Dendritic cell treated with granulocyte-macrophage colony-stimulating factor and Interleukin-4, amounts not matched to agents 40 ng/mL and 50 ng/mL, for 4 days (primary cell): Measurements from ENCODE around the gene TCHHL1.
A peak's percentile ranks its signal among the peaks of the same experiment; 100 is the strongest.

Experiments
- H3K27ac Mint-ChIP-seq: one replicate; pipeline ENCODE4 v1.8.0; 2022; ENCODE audit warnings: mild to moderate bottlenecking, mixed read lengths
- H3K27me3 Mint-ChIP-seq: one replicate; pipeline ENCODE4 v1.8.0; 2022; ENCODE audit warnings: mild to moderate bottlenecking, mixed read lengths
- H3K36me3 Mint-ChIP-seq: one replicate; pipeline ENCODE4 v1.8.0; 2022; ENCODE audit warnings: low read depth, mixed read lengths
- H3K4me1 Mint-ChIP-seq: one replicate; pipeline ENCODE4 v1.8.0; 2022; ENCODE audit warnings: low read depth, mixed read lengths
- H3K4me3 Mint-ChIP-seq: one replicate; pipeline ENCODE4 v1.8.0; 2022; ENCODE audit warnings: mild to moderate bottlenecking, moderate library complexity, mixed read lengths
- H3K9me3 Mint-ChIP-seq: one replicate; pipeline ENCODE4 v1.8.0; 2022; ENCODE audit warnings: mixed read lengths
- intact Hi-C: fragments of 100-400 bp; cut with micrococcal nuclease; formaldehyde crosslinking; loops from one replicate; pipeline ENCODE4 v1.15.0; 2022

Gene TCHHL1

GRCh38 chr1:152067929-152068328 is 20.9 kb downstream of the TCHHL1 start:
- Mint-ChIP-seq H3K9me3 (peaks cover 7% of the 10 kb centered on the region), H3K27ac (no peak overlapping the region), H3K4me3 (no peak overlapping the region), H3K27me3 (peaks cover 38% of the 10 kb centered on the region), H3K4me1 (peaks cover 11% of the 10 kb centered on the region), H3K36me3 (no peaks in the 10 kb centered on the region)
- intact Hi-C loops, result no loop called here

- H3K27me3 Mint-ChIP-seq, result peaks cover 30% of the 10 kb centered on the region
- H3K9me3 Mint-ChIP-seq, result peaks cover 7% of the 10 kb centered on the region
- H3K27ac Mint-ChIP-seq, result no peak overlapping the region
- H3K4me1 Mint-ChIP-seq, result peaks cover 11% of the 10 kb centered on the region
- H3K4me3 Mint-ChIP-seq, result no peak overlapping the region
- intact Hi-C loops, result no loop called here
- no peaks in the 10 kb centered on the region for H3K36me3 Mint-ChIP-seq
Observed at GRCh38 chr1:152067150-152067549, 21.7 kb downstream of the TCHHL1 start.

- intact Hi-C loops, result loop anchor here (5.0 kb wide), 1 partner anchor 60 kb away; no protein-coding TSS in a partner anchor
- H3K27me3 Mint-ChIP-seq, result peaks cover 24% of the 10 kb centered on the region
- no peak overlapping the region for H3K27ac Mint-ChIP-seq
- H3K4me1 Mint-ChIP-seq, result peaks cover 4% of the 10 kb centered on the region
- H3K36me3 Mint-ChIP-seq, result no peaks in the 10 kb centered on the region
- peaks cover 7% of the 10 kb centered on the region for H3K9me3 Mint-ChIP-seq
- H3K4me3 Mint-ChIP-seq, result no peak overlapping the region
Observed at GRCh38 chr1:152061952-152062351, 26.9 kb downstream of the TCHHL1 start.

- intact Hi-C loops, result loop anchor here (2.0 to 5.0 kb wide), 4 partner anchors 54 to 404 kb away; no protein-coding TSS in a partner anchor
- H3K4me1 Mint-ChIP-seq, result peaks cover 39% of the 10 kb centered on the region
Observed at GRCh38 chr1:152053375-152053774, 35.5 kb downstream of the TCHHL1 start.

GRCh38 chr1:152052606-152053005 is 36.3 kb downstream of the TCHHL1 start:
- Mint-ChIP-seq H3K27ac (no peak overlapping the region), H3K4me3 (no peak overlapping the region), H3K9me3 (no peaks in the 10 kb centered on the region), H3K27me3 (peaks cover 28% of the 10 kb centered on the region), H3K4me1 (peaks cover 44% of the 10 kb centered on the region), H3K36me3 (no peaks in the 10 kb centered on the region)
- intact Hi-C loops, result loop anchor here (1.0 to 5.0 kb wide), 5 partner anchors 55 to 405 kb away; no protein-coding TSS in a partner anchor

More at GRCh38 chr1:152053375-152053774, 35.5 kb downstream of the TCHHL1 start:
- Mint-ChIP-seq H3K36me3 (no peaks in the 10 kb centered on the region), H3K27ac (no peak overlapping the region), H3K4me3 (no peak overlapping the region), H3K27me3 (peaks cover 35% of the 10 kb centered on the region), H3K9me3 (no peaks in the 10 kb centered on the region)

GRCh38 chr1:152050886-152051675 is 37.8 kb downstream of the TCHHL1 start:
- H3K4me1 Mint-ChIP-seq, result peaks cover 48% of the 10 kb centered on the region
- peak overlapping the region; percentile 80 for H3K27ac Mint-ChIP-seq
- intact Hi-C loops, result loop anchor here (5.0 kb wide), 3 partner anchors 56 to 406 kb away; no protein-coding TSS in a partner anchor

GRCh38 chr1:152049291-152050083 is 39.4 kb downstream of the TCHHL1 start:
- no peaks in the 10 kb centered on the region for H3K9me3 Mint-ChIP-seq
- no peak overlapping the region for H3K4me3 Mint-ChIP-seq
- H3K36me3 Mint-ChIP-seq, result no peaks in the 10 kb centered on the region
- H3K27ac Mint-ChIP-seq, result peak overlapping the region; percentile 96
- peaks cover 16% of the 10 kb centered on the region for H3K27me3 Mint-ChIP-seq
- peaks cover 54% of the 10 kb centered on the region for H3K4me1 Mint-ChIP-seq
- intact Hi-C loops, result loop anchor here (5.0 kb wide), 3 partner anchors 58 to 408 kb away; no protein-coding TSS in a partner anchor

More at GRCh38 chr1:152050886-152051675, 37.8 kb downstream of the TCHHL1 start:
- H3K27me3 Mint-ChIP-seq, result peaks cover 22% of the 10 kb centered on the region
- no peaks in the 10 kb centered on the region for H3K9me3 Mint-ChIP-seq
- no peak overlapping the region for H3K4me3 Mint-ChIP-seq
- no peaks in the 10 kb centered on the region for H3K36me3 Mint-ChIP-seq

GRCh38 chr1:152048416-152049009 is 40.4 kb downstream of the TCHHL1 start:
- intact Hi-C loops, result loop anchor here (1.0 kb wide), 1 partner anchor 12 kb away; no protein-coding TSS in a partner anchor
- no peaks in the 10 kb centered on the region for H3K9me3 Mint-ChIP-seq
- H3K4me3 Mint-ChIP-seq, result peak overlapping the region; percentile 76
- H3K27me3 Mint-ChIP-seq, result peaks cover 9% of the 10 kb centered on the region
- peak overlapping the region; percentile 96 for H3K27ac Mint-ChIP-seq
- H3K36me3 Mint-ChIP-seq, result no peaks in the 10 kb centered on the region
- H3K4me1 Mint-ChIP-seq, result peaks cover 59% of the 10 kb centered on the region

GRCh38 chr1:152047730-152048415 is 41.0 kb downstream of the TCHHL1 start:
- H3K27ac Mint-ChIP-seq, result peak overlapping the region; percentile 96
- peak overlapping the region; percentile 76 for H3K4me3 Mint-ChIP-seq
- H3K36me3 Mint-ChIP-seq, result no peaks in the 10 kb centered on the region
- peaks cover 3% of the 10 kb centered on the region for H3K27me3 Mint-ChIP-seq
- peaks cover 59% of the 10 kb centered on the region for H3K4me1 Mint-ChIP-seq
- intact Hi-C loops, result loop anchor here (1.0 kb wide), 1 partner anchor 12 kb away; no protein-coding TSS in a partner anchor
- no peaks in the 10 kb centered on the region for H3K9me3 Mint-ChIP-seq

GRCh38 chr1:152047413-152047729 is 41.5 kb downstream of the TCHHL1 start:
- intact Hi-C loops, result no loop called here
- Mint-ChIP-seq H3K27me3 (no peaks in the 10 kb centered on the region), H3K4me3 (peak overlapping the region; percentile 76), H3K9me3 (no peaks in the 10 kb centered on the region), H3K4me1 (peaks cover 54% of the 10 kb centered on the region), H3K36me3 (no peaks in the 10 kb centered on the region), H3K27ac (peak overlapping the region; percentile 96)

GRCh38 chr1:152044386-152044785 is 44.5 kb downstream of the TCHHL1 start:
- Mint-ChIP-seq H3K9me3 (no peaks in the 10 kb centered on the region), H3K27ac (no peak overlapping the region), H3K4me1 (peaks cover 27% of the 10 kb centered on the region), H3K4me3 (no peak overlapping the region), H3K36me3 (no peaks in the 10 kb centered on the region), H3K27me3 (no peaks in the 10 kb centered on the region)
- intact Hi-C loops, result no loop called here

GRCh38 chr1:152043870-152044269 is 45.0 kb downstream of the TCHHL1 start:
- H3K27me3 Mint-ChIP-seq, result no peaks in the 10 kb centered on the region

GRCh38 chr1:152042030-152042429 is 46.8 kb downstream of the TCHHL1 start:
- no peak overlapping the region for H3K27ac Mint-ChIP-seq
- intact Hi-C loops, result no loop called here
- no peaks in the 10 kb centered on the region for H3K27me3 Mint-ChIP-seq
- H3K4me3 Mint-ChIP-seq, result no peak overlapping the region
- H3K36me3 Mint-ChIP-seq, result no peaks in the 10 kb centered on the region
- H3K9me3 Mint-ChIP-seq, result no peaks in the 10 kb centered on the region
- H3K4me1 Mint-ChIP-seq, result peaks cover 16% of the 10 kb centered on the region

More at GRCh38 chr1:152043870-152044269, 45.0 kb downstream of the TCHHL1 start:
- Mint-ChIP-seq H3K9me3 (no peaks in the 10 kb centered on the region), H3K36me3 (no peaks in the 10 kb centered on the region), H3K27ac (no peak overlapping the region), H3K4me3 (no peak overlapping the region), H3K4me1 (peaks cover 25% of the 10 kb centered on the region)
- intact Hi-C loops, result no loop called here
